Measurements from ENCODE around the gene TFDP1. TPM values are rescaled to one million over a fixed set of nuclear protein-coding genes. Genes with fewer than 3 reads are reported as not detected.
A peak's percentile ranks its signal among the peaks of the same experiment; 100 is the strongest.
"Not testable (repeated sequence)": the region's sequence is repeated elsewhere in the genome, so short reads cannot be mapped to it uniquely, and the experiment has no call there.

TFDP1 gene
- total and polyA plus RNA-seq, 3 donors from 2014 or later: 72.4 to 135 (median 73.1) TPM

GRCh38 chr13:113561417-113562084, 23.0 kb upstream of the TFDP1 start:
- no peak overlapping the region for H3K4me3 ChIP-seq
- no peak for TF ChIP-seq POLR2A (IDR thresholded peaks at IDR 0.05)
- TF ChIP-seq, protein P1, sequence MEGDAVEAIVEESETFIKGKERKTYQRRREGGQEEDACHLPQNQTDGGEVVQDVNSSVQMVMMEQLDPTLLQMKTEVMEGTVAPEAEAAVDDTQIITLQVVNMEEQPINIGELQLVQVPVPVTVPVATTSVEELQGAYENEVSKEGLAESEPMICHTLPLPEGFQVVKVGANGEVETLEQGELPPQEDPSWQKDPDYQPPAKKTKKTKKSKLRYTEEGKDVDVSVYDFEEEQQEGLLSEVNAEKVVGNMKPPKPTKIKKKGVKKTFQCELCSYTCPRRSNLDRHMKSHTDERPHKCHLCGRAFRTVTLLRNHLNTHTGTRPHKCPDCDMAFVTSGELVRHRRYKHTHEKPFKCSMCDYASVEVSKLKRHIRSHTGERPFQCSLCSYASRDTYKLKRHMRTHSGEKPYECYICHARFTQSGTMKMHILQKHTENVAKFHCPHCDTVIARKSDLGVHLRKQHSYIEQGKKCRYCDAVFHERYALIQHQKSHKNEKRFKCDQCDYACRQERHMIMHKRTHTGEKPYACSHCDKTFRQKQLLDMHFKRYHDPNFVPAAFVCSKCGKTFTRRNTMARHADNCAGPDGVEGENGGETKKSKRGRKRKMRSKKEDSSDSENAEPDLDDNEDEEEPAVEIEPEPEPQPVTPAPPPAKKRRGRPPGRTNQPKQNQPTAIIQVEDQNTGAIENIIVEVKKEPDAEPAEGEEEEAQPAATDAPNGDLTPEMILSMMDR (IDR thresholded peaks at IDR 0.05): no peak
- no peaks in the 10 kb centered on the region for H3K27me3 ChIP-seq
- intact Hi-C loops (cut with DNase I; ENCODE audit: low total_unique reads): no loop called here
- no peaks in the 10 kb centered on the region for H3K36me3 ChIP-seq (ENCODE audit: low read depth, missing control alignments)
- H3K9me3 ChIP-seq: no peaks in the 10 kb centered on the region
- peak; percentile 12 for DNase-seq
- no peak overlapping the region for H3K27ac ChIP-seq
- WGBS, 2 donors: 87 to 95% methylated on average over 16 to 18 of the region's 19 CpGs
- H3K4me1 ChIP-seq: no peaks in the 10 kb centered on the region

- Histone ChIP-seq H3K4me3 (no peak overlapping the region), H3K36me3 (ENCODE audit: low read depth, missing control alignments) (no peaks in the 10 kb centered on the region), H3K27ac (no peak overlapping the region), H3K9me3 (no peaks in the 10 kb centered on the region), H3K4me1 (no peaks in the 10 kb centered on the region), H3K27me3 (no peaks in the 10 kb centered on the region)
- intact Hi-C loops (cut with DNase I; ENCODE audit: low total_unique reads): no loop called here
- TF ChIP-seq, protein P1 (IDR thresholded peaks at IDR 0.05): peak; percentile 33 to 62 (median 42)
- TF ChIP-seq POLR2A (IDR thresholded peaks at IDR 0.05): no peak
- DNase-seq: peak; percentile 84
- 36 to 53% methylated on average over 6 to 14 of the region's 14 CpGs for WGBS, 2 donors
These were observed 22.3 kb upstream of the TFDP1 start for GRCh38 chr13:113562085-113562749.

DNA sequence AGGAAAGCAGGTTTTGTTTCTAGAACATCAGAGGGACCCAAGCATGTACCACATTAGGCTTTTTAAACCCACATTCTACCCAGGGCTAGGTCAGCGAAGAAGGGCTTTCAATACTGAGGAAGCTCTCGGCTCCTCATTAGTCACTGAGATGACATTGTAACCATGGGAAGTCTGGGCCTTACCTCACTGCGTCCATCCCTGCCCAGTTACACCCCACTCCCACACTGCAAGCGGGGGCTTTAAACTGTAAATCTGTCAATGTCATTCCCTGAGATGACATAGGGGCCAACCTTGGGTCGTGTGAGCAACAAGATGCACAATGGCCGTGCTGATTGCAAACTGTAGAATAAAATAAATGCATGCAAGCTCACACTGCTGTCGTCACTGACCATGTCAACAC, 21.7 kb upstream of the TFDP1 start:
- H3K4me3 ChIP-seq: no peak overlapping the region
- no peaks in the 10 kb centered on the region for H3K36me3 ChIP-seq (ENCODE audit: low read depth, missing control alignments)
- WGBS, 2 donors: 61 to 74% methylated on average over 6 to 7 of the region's 7 CpGs
- H3K9me3 ChIP-seq: no peaks in the 10 kb centered on the region
- no peaks in the 10 kb centered on the region for H3K27me3 ChIP-seq
- DNase-seq: no peak
- TF ChIP-seq POLR2A (IDR thresholded peaks at IDR 0.05): no peak
- TF ChIP-seq, protein P1 (IDR thresholded peaks at IDR 0.05): no peak
- H3K27ac ChIP-seq: no peak overlapping the region
- intact Hi-C loops (cut with DNase I; ENCODE audit: low total_unique reads): no loop called here
- H3K4me1 ChIP-seq: no peaks in the 10 kb centered on the region

DNA sequence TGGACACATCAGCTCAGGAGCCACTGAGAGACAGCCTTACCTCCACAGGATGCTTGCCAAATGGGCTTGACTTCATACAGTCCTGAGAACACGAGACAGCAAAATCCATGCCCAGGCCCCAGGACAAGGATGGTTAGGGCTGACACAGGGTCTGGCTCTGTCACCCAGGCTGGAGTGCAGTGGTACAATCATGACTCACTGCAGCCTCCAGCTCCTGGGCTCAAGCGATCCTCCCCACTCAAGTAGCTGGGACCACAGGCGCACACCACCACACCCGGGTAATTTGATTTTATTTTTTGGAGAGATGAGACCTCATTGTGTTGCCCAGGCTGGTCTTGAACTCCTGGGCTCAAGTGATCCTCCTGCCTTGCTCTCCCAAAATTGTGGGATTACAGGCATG, 21.0 kb upstream of the TFDP1 start:
- H3K4me3 ChIP-seq; H3K36me3 ChIP-seq (ENCODE audit: low read depth, missing control alignments); H3K27me3 ChIP-seq; intact Hi-C loops (cut with DNase I; ENCODE audit: low total_unique reads); H3K27ac ChIP-seq; DNase-seq; H3K9me3 ChIP-seq; H3K4me1 ChIP-seq: not testable (repeated sequence)
- WGBS, 2 donors: 63 to 70% methylated on average over 4 of the region's 4 CpGs

DNA sequence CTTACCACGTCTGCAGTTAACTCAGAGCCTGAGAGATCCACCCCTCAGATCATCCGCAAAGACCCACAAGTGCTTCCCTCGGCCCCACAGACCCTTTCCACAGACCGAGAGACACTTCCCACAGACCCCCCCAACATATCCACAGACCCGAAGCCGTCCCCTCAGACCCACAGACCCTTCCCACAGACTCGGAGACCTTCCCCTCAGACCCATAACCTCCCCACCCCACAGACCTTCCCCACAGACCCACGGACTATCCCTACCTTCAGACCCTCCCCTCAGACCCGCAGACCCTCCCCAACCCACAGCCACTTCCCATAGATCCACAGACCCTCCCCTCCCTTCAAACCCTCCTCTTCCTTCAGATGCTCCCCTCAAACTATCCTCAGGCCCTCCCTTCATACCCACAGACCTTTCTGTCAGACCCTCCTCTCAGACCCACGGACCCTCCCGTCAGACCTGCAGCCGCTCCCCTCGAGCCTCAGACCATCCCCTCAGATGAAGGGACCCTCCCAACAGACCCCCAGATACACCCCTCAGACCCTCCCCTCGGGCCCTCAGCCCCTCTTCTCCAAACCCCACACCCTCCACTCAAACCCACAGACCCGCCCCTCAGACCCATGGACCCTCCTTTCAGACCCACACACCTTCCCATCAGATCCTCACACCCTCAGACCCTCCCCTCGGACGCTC, 20.1 kb upstream of the TFDP1 start:
- peak; percentile 11 for DNase-seq
- H3K4me3 ChIP-seq: no peak overlapping the region
- no peaks in the 10 kb centered on the region for H3K36me3 ChIP-seq (ENCODE audit: low read depth, missing control alignments)
- intact Hi-C loops (cut with DNase I; ENCODE audit: low total_unique reads): no loop called here
- H3K4me1 ChIP-seq: no peaks in the 10 kb centered on the region
- no peaks in the 10 kb centered on the region for H3K27me3 ChIP-seq
- 85 to 90% methylated on average over 17 of the region's 17 CpGs for WGBS, 2 donors
- no peaks in the 10 kb centered on the region for H3K9me3 ChIP-seq
- H3K27ac ChIP-seq: no peak overlapping the region
- no peak for TF ChIP-seq POLR2A (IDR thresholded peaks at IDR 0.05)
- TF ChIP-seq, protein P1 (IDR thresholded peaks at IDR 0.05): no peak
